Measurements from ENCODE around the gene MT1G. TPM values are rescaled to one million over a fixed set of nuclear protein-coding genes. Genes with fewer than 3 reads are reported as not detected.

The MT1G gene
- total RNA-seq, 1 experiment from 2014 or later = 23.4 TPM

DNA sequence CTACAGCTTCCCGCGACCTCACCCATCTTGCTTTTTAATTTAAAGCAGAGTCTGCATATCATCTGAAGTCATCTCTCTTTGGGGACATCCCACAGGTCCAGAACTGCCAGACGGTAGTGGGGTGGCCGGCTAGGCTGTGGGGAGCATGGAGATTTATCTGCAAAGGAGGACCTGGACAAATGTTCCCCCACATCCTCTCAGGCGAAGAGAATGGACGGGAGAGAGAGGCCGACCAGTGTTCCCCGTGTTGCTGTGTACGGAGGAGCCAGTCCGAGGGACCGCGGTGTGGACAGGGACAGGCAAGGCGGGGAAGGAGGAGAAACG lies 36.1 kb downstream of the MT1G start:
- no peak overlapping the region for H3K23ac ChIP-seq (ENCODE audit: insufficient read length, low read depth, low read length)
- no peak overlapping the region for H2BK20ac ChIP-seq (ENCODE audit: low read depth, low read length, poor library complexity, severe bottlenecking)
- no peak for DNase-seq
- no peak overlapping the region for H2BK5ac ChIP-seq (ENCODE audit: insufficient read length, low read length)
- no peaks in the 10 kb centered on the region for H3K79me1 ChIP-seq (ENCODE audit: insufficient read depth, low read depth, low read length, poor library complexity, severe bottlenecking)
- H3K79me2 ChIP-seq (ENCODE audit: insufficient read depth, low read length) = no peaks in the 10 kb centered on the region
- H2AK5ac ChIP-seq (ENCODE audit: insufficient read length, low read length) = no peak overlapping the region
- H4K91ac ChIP-seq (ENCODE audit: insufficient read length, low read depth, low read length) = no peak overlapping the region
- H3T11ph ChIP-seq (ENCODE audit: low read length) = no peak overlapping the region
- no peak overlapping the region for H4K8ac ChIP-seq (replicated peaks; ENCODE audit: insufficient read length, low read depth, low read length)
- H3K4me1 ChIP-seq (ENCODE audit: insufficient read depth, low read length) = no peaks in the 10 kb centered on the region
- H2BK120ac ChIP-seq (ENCODE audit: low read depth, low read length, poor library complexity, severe bottlenecking) = no peak overlapping the region
- no peak overlapping the region for H3K56ac ChIP-seq (ENCODE audit: insufficient read length, low read depth, low read length)
- peak overlapping the region; percentile 77 for H3K4me2 ChIP-seq (ENCODE audit: insufficient read depth, insufficient read length, low read length)
- no peak overlapping the region for H3K27ac Mint-ChIP-seq
- no peaks in the 10 kb centered on the region for H3K9me3 ChIP-seq (ENCODE audit: control insufficient read depth, low read depth, low read length)
- peaks cover 88% of the 10 kb centered on the region for H3K27me3 ChIP-seq (ENCODE audit: insufficient read depth, low read length)
- peaks cover 17 to 32% of the 10 kb centered on the region in 2 experiments for H3K4me1 Mint-ChIP-seq
- H3K27me3 Mint-ChIP-seq (ENCODE audit: low read depth) = peaks cover 99% of the 10 kb centered on the region
- TF ChIP-seq, protein P1, sequence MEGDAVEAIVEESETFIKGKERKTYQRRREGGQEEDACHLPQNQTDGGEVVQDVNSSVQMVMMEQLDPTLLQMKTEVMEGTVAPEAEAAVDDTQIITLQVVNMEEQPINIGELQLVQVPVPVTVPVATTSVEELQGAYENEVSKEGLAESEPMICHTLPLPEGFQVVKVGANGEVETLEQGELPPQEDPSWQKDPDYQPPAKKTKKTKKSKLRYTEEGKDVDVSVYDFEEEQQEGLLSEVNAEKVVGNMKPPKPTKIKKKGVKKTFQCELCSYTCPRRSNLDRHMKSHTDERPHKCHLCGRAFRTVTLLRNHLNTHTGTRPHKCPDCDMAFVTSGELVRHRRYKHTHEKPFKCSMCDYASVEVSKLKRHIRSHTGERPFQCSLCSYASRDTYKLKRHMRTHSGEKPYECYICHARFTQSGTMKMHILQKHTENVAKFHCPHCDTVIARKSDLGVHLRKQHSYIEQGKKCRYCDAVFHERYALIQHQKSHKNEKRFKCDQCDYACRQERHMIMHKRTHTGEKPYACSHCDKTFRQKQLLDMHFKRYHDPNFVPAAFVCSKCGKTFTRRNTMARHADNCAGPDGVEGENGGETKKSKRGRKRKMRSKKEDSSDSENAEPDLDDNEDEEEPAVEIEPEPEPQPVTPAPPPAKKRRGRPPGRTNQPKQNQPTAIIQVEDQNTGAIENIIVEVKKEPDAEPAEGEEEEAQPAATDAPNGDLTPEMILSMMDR (conservative IDR thresholded peaks at IDR 0.05) = no peak
- no peaks in the 10 kb centered on the region; a peak in 1 of 7 replicates for H3K36me3 Mint-ChIP-seq (ENCODE audit: insufficient read depth in 1 of 3, low read depth in 3 of 3)
- H3K9me3 Mint-ChIP-seq = peaks cover 0 to 12% of the 10 kb centered on the region in 2 experiments; a peak in 2 of 5 replicates
- peak overlapping the region; percentile 66 to 79 for H3K4me3 Mint-ChIP-seq
- WGBS (ENCODE audit: extremely low coverage, insufficient read length, low lambda C conversion rate) = no CpG with 5 or more reads among the region's 14 CpGs
- no peak overlapping the region for H3K27ac ChIP-seq (ENCODE audit: insufficient read length, low read depth, low read length)
- no peaks in the 10 kb centered on the region for H4K20me1 ChIP-seq (ENCODE audit: control insufficient read depth, insufficient read depth, insufficient read length)
- H3K14ac ChIP-seq (ENCODE audit: insufficient read depth, low read length) = no peak overlapping the region
- H4K5ac ChIP-seq (ENCODE audit: insufficient read length, low read depth, low read length) = no peak overlapping the region
- no peak overlapping the region for H2AFZ ChIP-seq (ENCODE audit: low read length)
- no peak overlapping the region for H3K9ac ChIP-seq (ENCODE audit: extremely low read depth, insufficient read length, low read length)
- peaks cover 7% of the 10 kb centered on the region for H3K23me2 ChIP-seq (ENCODE audit: insufficient read length, low read depth, low read length, poor library complexity, severe bottlenecking)
- no peak overlapping the region for H2BK12ac ChIP-seq (ENCODE audit: insufficient read length, low read depth, low read length)
- H3K4ac ChIP-seq (ENCODE audit: low read depth, low read length) = no peak overlapping the region
- H3K18ac ChIP-seq (ENCODE audit: insufficient read length, low read depth, low read length) = no peak overlapping the region
- H2BK15ac ChIP-seq (ENCODE audit: low read depth, low read length) = no peak overlapping the region

Data from H9 (cell line).